GM20431 (cell line): ENCODE data around the gene ALOX15.
"Not testable (repeated sequence)": the region's sequence is repeated elsewhere in the genome, so short reads cannot be mapped to it uniquely, and the experiment has no call there.

Source experiments
- in situ Hi-C: fragments of 300-500 bp; cut with MseI, MboI; formaldehyde crosslinking; loops from one replicate; pipeline ENCODE4 v1.15.0; 2020; ENCODE audit warnings: low sequenced_read_pairs; ENCODE audit not compliant: unreplicated experiment

The ALOX15 gene

DNA sequence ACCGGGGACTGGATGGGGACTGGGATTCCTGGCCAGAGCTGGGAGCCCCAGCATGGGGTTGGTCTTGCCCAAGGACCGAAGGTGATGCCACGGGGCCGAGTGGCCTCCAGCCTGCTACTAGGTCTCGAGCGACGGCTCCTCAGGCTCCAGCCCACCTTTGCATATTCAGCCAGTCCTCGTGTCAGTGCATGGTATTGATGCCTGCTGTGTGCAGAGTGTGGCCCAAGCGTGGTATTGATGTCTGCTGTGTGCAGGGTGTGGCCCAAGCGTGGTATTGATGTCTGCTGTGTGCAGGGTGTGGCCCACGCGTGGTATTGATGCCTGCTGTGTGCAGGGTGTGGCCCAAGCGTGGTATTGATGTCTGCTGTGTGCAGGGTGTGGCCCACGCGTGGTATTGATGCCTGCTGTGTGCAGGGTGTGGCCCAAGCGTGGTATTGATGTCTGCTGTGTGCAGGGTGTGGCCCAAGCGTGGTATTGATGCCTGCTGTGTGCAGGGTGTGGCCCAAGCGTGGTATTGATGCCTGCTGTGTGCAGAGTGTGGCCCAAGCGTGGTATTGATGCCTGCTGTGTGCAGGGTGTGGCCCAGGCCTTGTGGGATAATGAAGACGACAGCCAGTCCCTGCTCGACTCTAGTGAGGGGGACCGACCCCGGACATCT is 45.7 kb downstream of the ALOX15 start:
- in situ Hi-C loops: not testable (repeated sequence)

DNA sequence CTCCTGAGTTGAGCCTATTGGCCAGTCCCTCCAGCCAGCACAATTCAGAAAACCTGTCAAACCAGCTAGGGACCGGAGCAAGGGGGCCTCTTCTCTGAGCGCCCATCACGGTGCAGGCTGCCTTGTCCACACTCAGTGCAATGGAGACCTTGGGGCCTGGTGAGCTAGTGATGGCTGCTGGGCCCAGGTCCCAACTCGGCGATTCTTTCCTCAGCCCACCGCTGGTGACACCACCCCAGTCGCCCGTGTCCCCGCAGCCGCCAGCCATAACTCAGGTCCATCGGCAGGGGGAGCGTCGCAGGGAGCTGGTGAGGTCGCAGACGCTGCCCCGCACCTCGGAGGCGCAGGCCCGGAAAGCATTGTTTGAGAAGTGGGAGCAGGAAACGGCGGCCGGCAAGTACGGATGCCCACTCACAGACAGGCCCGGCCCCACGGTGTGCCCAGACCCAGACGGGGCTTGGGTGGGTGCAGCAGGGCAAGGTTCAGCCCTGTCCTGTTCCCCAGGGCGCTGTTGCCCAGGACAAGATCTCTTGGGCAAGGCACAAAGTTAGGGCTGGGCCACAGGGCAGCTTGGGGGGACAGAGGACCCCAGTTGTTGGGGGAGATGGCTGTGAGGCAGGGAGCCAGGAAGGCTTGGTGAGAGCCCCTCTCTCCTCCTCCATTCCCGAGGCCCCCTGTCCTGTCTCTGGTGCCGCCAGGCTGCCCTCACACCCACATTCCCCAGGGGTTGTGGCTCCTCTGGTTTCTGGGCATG is 46.4 kb downstream of the ALOX15 start:
- in situ Hi-C loops: no loop called here

DNA sequence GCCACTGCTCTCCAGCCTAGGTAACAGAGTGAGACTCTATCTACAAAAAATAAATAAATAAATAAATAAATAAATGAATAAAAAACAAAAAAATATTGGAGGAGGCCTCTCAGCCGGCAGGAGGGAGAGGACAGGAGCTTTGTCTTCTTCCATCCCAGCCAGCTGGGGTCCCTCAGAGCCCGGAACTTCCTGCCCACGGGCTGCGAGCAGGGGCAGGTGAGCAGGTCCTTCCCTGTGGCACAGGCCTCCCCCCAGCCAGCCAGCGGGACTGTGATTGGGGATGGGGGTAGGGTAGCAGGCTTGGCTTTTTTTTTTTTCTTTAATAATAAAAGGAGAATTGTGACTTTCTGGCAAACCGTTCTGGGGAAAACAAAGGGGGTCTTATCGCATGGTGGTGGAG is 47.1 kb downstream of the ALOX15 start:
- in situ Hi-C loops: no loop called here

DNA sequence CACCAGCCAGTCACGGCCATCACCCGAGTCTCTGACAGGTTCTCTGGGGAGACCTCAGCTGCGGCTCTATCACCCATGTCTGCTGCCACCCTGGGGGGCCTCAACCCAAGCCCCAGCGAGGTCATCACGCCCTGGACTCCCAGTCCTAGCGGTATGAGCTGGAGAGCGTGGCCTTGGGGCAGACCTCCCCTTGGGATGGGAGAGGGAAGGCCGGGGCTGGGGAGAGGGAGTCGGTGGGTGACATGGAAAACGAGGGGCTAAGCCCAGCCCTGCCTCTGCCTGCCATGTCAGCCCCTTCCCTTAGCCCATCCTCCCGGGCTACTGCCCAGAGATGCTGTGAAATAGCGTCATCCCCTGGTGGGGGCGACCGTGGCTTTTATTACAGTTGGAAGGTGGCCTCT is 48.5 kb downstream of the ALOX15 start:
- in situ Hi-C loops: no loop called here

DNA sequence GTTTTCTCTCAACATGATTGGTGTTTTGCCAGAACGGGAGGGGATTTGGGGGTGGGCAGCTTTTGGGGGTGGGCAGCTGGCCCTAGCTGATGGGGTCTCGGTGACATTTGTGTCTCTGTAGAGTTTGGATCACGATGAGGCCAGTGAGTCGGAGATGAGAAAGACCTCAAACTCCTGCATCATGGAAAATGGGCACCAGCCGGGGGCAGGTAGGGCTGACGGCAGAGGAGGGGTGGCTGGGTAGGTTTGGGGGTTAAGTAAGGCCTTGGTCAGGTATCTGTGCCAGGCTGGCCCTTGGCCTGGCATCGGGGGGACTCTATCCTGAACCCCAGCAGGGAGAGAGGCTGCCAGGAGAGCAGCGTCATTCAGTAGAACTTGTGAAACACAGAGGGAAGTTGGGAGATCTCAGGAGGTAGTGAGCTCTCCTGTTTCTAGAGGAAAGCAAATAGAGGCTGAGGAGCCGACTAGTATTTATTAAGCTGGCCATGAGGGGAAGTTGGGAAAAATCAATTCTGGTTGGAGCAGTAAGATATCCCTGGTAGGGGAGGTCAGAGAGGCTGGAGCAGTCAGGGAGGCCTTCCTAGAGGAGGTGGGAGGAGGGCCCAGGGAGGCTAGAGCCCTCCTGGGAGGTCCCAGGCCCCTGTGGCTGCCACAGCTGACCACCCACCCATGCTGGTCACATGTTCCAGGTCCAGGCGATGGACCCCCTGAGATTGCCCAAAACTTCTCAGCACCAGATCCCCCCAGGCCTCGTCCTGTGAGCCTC is 49.1 kb downstream of the ALOX15 start:
- in situ Hi-C loops: no loop called here

DNA sequence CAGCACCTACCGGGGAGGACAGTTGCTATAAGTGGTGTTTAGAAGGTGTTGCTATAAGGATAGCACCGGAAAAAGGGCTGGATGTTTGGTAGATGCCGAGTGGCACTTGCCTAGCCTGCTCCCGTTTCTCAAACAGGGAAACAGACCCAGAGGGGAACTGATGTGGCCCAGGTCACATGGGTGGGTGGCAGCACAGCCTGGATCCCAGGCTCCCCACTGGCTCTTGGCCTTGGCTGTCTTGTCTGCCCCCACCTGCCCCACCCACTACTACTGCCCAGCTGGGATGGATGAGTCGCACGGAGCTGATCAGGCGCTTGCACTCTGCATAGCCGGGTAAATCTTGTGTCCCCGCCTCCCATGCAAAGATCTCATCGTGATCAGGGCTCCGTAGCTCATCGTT is 49.9 kb downstream of the ALOX15 start:
- in situ Hi-C loops: no loop called here

DNA sequence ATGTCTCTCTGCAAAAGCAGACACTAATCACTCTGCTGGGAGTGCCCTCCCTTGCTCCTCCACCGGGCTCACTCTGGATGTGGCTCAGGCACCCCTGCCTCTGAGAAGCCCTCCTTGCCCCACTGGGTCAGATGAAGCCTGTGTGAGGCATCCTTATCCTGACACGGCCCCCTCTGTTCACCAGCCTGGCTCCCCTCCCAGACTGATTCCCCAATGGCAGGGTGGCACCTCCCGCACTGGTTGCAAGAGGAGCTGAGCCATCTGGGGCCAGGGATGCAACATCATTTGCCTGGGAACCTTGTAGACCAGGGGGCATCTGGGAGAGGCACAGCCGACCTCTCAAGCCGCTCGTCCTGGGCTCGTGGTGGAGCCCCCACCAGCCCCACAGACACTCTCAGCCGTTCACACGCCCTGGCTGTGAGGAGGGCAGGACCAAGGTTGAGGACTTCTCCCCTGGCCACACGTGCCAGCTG is 50.5 kb downstream of the ALOX15 start:
- in situ Hi-C loops: no loop called here

DNA sequence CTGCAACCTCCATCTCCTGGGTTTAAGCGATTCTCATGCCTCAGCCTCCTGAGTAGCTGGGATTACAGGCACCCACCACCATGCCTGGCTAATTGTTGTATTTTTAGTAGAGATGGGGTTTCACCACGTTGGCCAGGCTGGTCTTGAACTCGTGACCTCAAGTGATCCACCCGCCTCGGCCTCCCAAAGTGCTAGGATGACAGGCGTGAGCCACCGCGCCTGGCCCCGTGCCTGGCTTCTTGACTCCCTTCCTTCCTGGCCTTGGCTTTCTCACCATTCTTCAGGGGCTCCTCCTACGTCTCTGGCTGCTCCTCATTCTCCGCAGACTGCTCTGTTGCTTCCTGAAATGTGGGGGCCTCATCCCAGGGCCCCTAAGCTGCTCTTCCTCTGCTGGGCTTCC is 51.4 kb downstream of the ALOX15 start:
- in situ Hi-C loops: not testable (repeated sequence)

DNA sequence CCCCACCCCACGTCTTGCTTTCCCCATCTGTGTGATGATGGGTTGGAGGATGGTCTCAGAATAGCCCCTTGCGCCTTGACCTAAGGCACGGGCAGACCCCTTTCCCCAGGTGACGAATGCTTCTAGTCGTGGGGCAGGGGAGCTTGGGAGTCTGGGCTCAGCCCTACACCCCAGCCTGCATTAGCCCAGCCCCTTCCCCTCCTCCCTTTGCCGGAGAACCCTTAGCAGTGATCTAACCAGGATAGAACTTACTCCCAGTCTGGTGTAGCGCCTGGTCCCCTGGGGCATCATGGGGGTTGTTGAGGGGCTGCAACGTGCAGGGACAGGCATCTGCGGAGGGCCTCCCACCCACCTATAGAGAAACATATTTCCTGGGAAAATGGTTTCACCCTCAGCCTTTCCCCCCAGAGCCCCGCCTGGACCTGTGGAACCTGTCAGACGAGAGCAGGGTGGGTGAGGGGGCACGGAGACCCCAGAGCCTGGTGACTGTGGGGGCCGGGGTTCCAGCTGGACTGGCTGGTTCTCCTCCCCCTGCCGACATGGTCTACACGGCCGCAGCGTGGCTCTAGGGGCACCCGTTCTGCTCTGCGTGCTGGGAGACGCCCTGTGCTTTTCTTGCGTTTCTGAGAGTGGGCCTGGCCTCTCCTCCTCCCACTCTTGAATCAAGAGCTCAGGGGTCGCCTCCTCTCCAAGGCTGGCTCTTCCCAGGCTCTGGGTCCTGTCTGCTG is 52.4 kb downstream of the ALOX15 start:
- in situ Hi-C loops: no loop called here

DNA sequence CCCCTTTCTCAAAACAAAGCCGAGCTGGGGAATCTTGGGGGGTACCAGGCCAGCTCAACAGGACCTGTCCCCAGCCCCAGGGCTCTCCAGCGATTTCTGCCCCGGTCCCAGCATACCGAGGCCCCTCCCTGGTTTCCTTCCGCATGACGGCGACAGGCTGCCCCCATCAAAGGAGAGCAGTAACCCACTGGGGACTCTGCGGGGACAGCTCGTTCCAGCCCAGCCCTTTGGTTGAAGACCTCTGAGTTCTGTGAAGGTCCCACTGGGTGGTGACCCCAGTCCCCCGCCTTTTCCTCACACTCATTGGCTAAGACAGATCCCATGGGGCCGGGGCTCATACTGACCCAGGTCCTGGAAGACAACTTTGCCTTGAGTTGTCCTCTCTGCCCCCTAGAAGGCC is 53.1 kb downstream of the ALOX15 start:
- in situ Hi-C loops: no loop called here

GRCh38 chr17:4587803-4588202 is 53.7 kb downstream of the ALOX15 start:
- in situ Hi-C loops: no loop called here

GRCh38 chr17:4587195-4587594 is 54.3 kb downstream of the ALOX15 start:
- in situ Hi-C loops: no loop called here

GRCh38 chr17:4586043-4586442 is 55.4 kb downstream of the ALOX15 start:
- in situ Hi-C loops: no loop called here

GRCh38 chr17:4585638-4585994 is 55.9 kb downstream of the ALOX15 start:
- in situ Hi-C loops: no loop called here

- in situ Hi-C loops: no loop called here
Observed at GRCh38 chr17:4584917-4585637, 56.4 kb downstream of the ALOX15 start.

GRCh38 chr17:4584101-4584916 is 57.2 kb downstream of the ALOX15 start, which contains the start of gene SMTNL2:
Gene SMTNL2, plus strand, starts transcription at chr17:4584529. Its CDS starts 77 bp downstream, at chr17:4584606.
- in situ Hi-C loops: no loop called here

GRCh38 chr17:4583782-4584100 is 57.7 kb downstream of the ALOX15 start:
- in situ Hi-C loops: no loop called here

DNA sequence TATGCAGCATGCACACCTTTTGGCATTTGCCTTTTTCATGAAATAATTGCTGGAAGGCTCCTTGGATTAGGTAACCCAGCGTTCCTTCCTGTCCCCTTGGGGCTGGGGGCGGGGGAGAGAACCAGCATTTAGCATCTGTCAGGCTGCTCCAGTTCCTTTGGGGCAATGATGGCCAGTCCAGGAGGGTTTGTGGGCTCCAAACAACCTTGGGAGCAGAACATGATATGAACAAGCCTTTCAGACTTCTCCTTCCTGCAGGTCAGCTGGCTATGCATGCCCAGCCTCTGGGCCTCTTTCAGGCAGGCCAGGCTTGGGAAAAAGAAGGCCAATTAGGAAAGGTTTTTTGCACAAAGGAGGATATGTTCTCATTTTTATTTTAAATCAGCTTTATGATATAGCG is 58.3 kb downstream of the ALOX15 start:
- in situ Hi-C loops: no loop called here

GRCh38 chr17:4582691-4583090 is 58.8 kb downstream of the ALOX15 start:
- in situ Hi-C loops: no loop called here
